Measurements from ENCODE around the gene PLXNA1. TPM values are rescaled to one million over a fixed set of nuclear protein-coding genes. Genes with fewer than 3 reads are reported as not detected.
A peak's percentile ranks its signal among the peaks of the same experiment; 100 is the strongest.

The PLXNA1 gene
- total RNA-seq, 1 donor from 2014 or later: 23.2 TPM

- peak; percentile 19 for ATAC-seq (ENCODE audit: poor library complexity)
These were observed 817 bp upstream of the PLXNA1 start for GRCh38 chr3:126982126-126982470.

GRCh38 chr3:126983276-126983652 is 349 bp downstream of the PLXNA1 start:
- no peak for DNase-seq
- ATAC-seq (ENCODE audit: poor library complexity): peak; percentile 23
- intact Hi-C loops (cut with DNase I): loop anchor here (2.0 to 5.0 kb wide), 2 partner anchors 230 to 301 kb away; no protein-coding TSS in a partner anchor

More at GRCh38 chr3:126982126-126982470, 817 bp upstream of the PLXNA1 start:
- no peak for DNase-seq
- intact Hi-C loops (cut with DNase I): loop anchor here (2.0 to 5.0 kb wide), 2 partner anchors 229 to 300 kb away; no protein-coding TSS in a partner anchor

GRCh38 chr3:126983653-126984390 is 907 bp downstream of the PLXNA1 start:
- intact Hi-C loops (cut with DNase I): loop anchor here (2.0 to 5.0 kb wide), 2 partner anchors 231 to 302 kb away; no protein-coding TSS in a partner anchor
- peak; percentile 3 for ATAC-seq (ENCODE audit: poor library complexity)
- no peak for DNase-seq

- ATAC-seq (ENCODE audit: poor library complexity) (no peak), DNase-seq (no peak)
- intact Hi-C loops (cut with DNase I): loop anchor here (5.0 kb wide), 1 partner anchor 302 kb away; no protein-coding TSS in a partner anchor
These were observed 1.6 kb downstream of the PLXNA1 start for GRCh38 chr3:126984391-126985131.

GRCh38 chr3:126985132-126985985 is 2.4 kb downstream of the PLXNA1 start:
- ATAC-seq (ENCODE audit: poor library complexity) (no peak), DNase-seq (no peak)
- intact Hi-C loops (cut with DNase I): no loop called here

GRCh38 chr3:126986001-126986400 is 3.1 kb downstream of the PLXNA1 start:
- intact Hi-C loops (cut with DNase I): no loop called here
- ATAC-seq (ENCODE audit: poor library complexity) (no peak), DNase-seq (no peak)

- intact Hi-C loops (cut with DNase I): no loop called here
- DNase-seq (no peak), ATAC-seq (ENCODE audit: poor library complexity) (no peak)
These were observed 4.2 kb downstream of the PLXNA1 start for GRCh38 chr3:126987129-126987528.

GRCh38 chr3:126987596-126987995 is 4.7 kb downstream of the PLXNA1 start:
- ATAC-seq (ENCODE audit: poor library complexity): no peak
- no peak for DNase-seq
- intact Hi-C loops (cut with DNase I): no loop called here

- ATAC-seq (ENCODE audit: poor library complexity) (no peak), DNase-seq (no peak)
- intact Hi-C loops (cut with DNase I): no loop called here
These were observed 5.6 kb downstream of the PLXNA1 start for GRCh38 chr3:126988451-126989021.

GRCh38 chr3:126989316-126990023 is 6.6 kb downstream of the PLXNA1 start:
- intact Hi-C loops (cut with DNase I): loop anchor here (10.0 kb wide), 1 partner anchor 185 kb away; no protein-coding TSS in a partner anchor
- DNase-seq (no peak), ATAC-seq (ENCODE audit: poor library complexity) (no peak)

- intact Hi-C loops (cut with DNase I): loop anchor here (10.0 kb wide), 1 partner anchor 185 kb away; no protein-coding TSS in a partner anchor
- DNase-seq (no peak), ATAC-seq (ENCODE audit: poor library complexity) (no peak)
These were observed 7.2 kb downstream of the PLXNA1 start for GRCh38 chr3:126990024-126990700.

GRCh38 chr3:126990890-126991289 is 8.0 kb downstream of the PLXNA1 start:
- ATAC-seq (ENCODE audit: poor library complexity): no peak
- intact Hi-C loops (cut with DNase I): loop anchor here (10.0 kb wide), 1 partner anchor 184 kb away; no protein-coding TSS in a partner anchor
- no peak for DNase-seq

GRCh38 chr3:126991366-126992200 is 8.7 kb downstream of the PLXNA1 start:
- no peak for DNase-seq
- ATAC-seq (ENCODE audit: poor library complexity): peak; percentile 44
- intact Hi-C loops (cut with DNase I): loop anchor here (10.0 kb wide), 1 partner anchor 183 kb away; no protein-coding TSS in a partner anchor

- intact Hi-C loops (cut with DNase I): loop anchor here (10.0 kb wide), 1 partner anchor 183 kb away; no protein-coding TSS in a partner anchor
- ATAC-seq (ENCODE audit: poor library complexity): no peak
These were observed 9.3 kb downstream of the PLXNA1 start for GRCh38 chr3:126992216-126992615.

GRCh38 chr3:126992776-126993175 is 9.9 kb downstream of the PLXNA1 start:
- DNase-seq: no peak
- ATAC-seq (ENCODE audit: poor library complexity): no peak
- intact Hi-C loops (cut with DNase I): loop anchor here (10.0 kb wide), 1 partner anchor 182 kb away; no protein-coding TSS in a partner anchor

More at GRCh38 chr3:126992216-126992615, 9.3 kb downstream of the PLXNA1 start:
- DNase-seq: no peak

GRCh38 chr3:126993436-126993835 is 10.5 kb downstream of the PLXNA1 start:
- intact Hi-C loops (cut with DNase I): loop anchor here (10.0 kb wide), 1 partner anchor 181 kb away; no protein-coding TSS in a partner anchor
- ATAC-seq (ENCODE audit: poor library complexity) (no peak), DNase-seq (no peak)

All from Right ventricle myocardium superior (tissue), 1 donor.